HTR-8/SVneo (cell line): Measurements from ENCODE around the gene PTPN14.

Source experiments
- DNase-seq: peaks from one replicate; pipeline ENCODE4 v3.0.0; 2011; ENCODE audit warnings: low spot score, mixed read lengths; ENCODE audit not compliant: insufficient read length
- FAIRE-seq: peaks from 2 replicates; lab custom pipeline; 2011; peaks lifted over from hg19 to GRCh38; lab: Jason Lieb, UNC

PTPN14 gene

DNA sequence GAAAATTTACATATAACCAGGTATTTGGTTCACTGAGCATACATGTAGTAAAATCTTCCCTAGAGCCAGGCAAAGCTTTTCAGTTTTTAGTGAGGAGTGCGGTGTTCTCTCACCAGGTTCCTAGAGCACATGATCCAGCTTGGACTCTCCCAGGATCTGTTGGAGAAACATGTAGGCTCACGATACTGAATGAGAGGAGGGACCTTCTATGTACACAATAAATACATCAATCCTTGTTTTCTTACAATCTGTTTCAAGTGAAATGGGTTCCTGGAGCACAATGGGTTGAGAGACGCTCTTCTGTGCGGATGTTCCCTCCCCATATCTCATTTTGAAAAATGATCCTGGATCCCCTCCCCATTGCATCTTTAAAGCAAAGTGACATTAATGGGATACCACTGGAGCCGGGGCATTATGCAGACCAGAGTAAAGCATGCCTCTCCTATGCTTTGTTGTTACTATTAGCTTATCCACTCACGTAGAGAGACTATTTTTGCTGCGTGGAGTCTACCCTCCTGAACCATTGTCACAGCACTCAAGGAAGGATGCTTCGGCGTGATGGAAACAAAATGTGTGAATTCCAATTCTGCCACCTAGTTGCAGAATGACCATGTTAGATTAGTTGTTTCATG, 251.1 kb downstream of the PTPN14 start:
- FAIRE-seq (no peak), DNase-seq (no peak)
